ENCODE data around the gene ATXN1.

Gene ATXN1

DNA sequence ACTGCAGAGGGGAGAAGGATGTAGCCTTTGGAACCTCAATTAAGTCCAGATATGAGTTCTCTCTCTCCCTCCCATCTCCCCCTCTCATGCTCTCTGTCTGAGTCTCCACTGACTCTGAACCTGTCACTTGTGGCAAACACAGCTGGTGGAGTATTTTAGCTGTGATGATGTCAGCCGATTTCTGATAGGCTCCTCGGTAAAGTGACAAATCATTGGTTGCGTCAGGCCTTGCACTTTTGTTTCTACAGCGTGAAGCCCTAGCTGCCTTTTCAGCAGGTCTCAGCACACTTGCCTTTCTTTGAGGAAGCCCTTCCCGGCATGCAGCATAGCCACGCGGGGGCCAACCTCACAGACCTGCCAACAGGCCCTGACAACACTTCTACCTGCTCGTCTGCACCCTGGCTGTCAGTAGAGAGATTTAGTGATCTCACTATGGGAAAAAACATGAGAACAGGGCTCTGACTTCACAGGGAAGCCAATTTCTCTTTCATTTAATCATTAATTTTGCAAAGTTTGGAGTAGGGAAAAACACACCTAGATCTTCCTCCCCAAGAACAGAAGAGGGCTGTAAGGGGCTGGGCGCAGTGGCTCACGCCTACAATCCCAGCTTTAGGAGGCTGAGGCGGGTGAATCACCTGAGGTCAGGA is 438.5 kb downstream of the ATXN1 start:
- peak; percentile 76 to 80 for ATAC-seq

DNA sequence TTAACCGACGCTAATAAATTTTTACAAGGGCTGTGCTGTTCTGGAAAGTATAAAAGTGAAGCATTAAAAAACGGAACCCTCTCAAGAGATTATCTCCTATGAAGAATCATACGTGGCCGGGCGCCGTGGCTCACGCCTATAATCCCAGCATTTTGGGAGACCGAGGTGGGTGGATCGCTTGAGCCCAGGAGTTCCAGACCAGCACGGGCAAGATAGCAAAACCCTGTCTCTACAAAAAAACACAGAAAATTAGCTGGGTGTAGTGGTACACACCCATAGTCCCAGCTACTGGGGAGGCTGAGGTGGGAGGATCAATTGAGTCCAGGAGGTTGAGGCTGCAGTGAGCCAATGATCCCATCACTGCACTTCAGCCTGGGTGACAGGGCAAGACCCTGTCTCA is 439.4 kb downstream of the ATXN1 start:
- no peak for ATAC-seq

DNA sequence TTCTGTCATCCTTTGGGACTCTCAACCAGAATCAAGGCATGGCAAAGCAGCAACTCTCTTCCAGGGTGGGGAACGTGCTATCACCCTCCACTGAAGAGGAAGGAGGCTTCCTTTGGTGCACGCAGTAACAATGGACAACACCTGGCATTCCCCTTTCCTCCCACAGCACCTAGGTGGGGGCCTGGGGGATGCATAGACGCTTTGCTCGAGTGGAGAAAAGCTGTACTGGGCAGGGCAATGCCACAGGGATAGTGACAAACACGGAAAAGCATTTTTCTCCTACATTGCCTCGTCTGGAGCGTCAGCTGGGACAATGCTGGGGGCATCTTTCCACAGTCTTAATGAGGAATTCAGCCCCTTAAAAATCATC is 439.9 kb downstream of the ATXN1 start:
- no peak for ATAC-seq

DNA sequence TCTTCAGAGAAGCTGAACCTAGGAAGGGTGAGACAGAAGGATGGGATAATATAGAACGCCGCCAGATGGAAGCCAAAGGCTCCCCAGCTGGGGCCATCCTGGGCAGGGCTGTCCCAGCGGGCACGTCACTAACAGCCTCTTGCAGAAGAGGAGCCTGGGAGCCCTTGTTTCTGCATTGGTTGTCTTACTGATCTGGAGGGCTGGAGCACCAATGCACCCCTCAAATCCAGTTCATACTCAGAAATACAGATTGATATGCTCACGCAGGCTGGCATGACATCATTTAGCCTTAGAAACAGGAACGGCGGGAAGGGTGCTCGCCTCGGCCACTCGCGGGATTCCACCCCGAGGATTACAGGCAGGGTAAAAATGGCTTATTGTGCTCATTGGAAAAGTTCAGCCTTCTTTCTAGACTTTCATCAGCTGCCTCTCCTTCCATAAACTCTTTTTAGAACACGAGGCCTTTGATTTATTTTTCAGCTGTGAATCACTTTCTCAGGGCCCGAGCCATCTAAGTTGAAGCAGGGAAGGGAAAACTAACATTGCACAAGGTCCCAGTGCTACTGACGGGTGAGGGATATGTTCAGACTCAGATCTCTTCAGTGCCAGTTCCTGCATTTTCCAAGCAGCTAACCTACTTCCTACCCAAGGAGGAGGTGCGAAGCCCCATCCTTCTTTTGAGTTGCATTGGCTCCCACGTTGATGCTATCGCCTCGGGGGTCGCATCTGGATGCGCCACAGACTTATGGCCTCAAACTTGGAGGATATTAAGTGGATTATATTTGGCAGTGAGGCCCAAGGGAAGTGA is 440.5 kb downstream of the ATXN1 start:
- no peak for ATAC-seq

DNA sequence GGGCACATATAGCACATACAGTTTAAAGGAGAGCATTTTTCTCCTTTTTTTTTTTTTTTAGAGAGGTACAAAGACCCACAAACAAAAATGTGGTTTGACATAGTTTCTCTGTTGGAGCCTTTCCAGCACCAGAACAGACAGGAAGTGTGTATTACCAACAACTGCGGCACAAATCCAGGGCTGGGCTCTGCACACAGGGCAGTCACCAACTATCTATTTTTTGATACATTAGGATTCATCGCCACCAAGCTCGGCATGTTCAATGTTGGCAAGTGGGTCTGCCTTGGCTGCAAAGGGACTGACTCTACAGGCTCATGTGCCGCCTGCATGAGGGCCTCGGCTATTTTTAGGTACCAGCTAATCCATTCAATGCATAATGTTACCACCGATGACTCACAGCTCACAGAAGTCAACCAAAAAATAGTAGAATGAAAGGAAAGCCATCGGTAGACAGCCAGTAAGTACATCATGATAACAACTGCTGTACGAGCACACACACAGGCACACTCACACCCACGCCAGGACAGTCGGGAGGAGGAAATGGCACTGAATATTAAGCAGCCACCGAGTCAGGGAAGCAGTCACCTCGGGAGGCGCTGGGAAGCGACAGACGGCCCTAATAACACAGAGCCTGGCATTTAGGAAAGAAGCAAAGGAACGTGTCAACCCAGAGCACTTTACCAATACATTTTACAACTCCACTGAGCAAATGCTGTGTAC is 441.3 kb downstream of the ATXN1 start:
- peak; percentile 66 to 72 for ATAC-seq

DNA sequence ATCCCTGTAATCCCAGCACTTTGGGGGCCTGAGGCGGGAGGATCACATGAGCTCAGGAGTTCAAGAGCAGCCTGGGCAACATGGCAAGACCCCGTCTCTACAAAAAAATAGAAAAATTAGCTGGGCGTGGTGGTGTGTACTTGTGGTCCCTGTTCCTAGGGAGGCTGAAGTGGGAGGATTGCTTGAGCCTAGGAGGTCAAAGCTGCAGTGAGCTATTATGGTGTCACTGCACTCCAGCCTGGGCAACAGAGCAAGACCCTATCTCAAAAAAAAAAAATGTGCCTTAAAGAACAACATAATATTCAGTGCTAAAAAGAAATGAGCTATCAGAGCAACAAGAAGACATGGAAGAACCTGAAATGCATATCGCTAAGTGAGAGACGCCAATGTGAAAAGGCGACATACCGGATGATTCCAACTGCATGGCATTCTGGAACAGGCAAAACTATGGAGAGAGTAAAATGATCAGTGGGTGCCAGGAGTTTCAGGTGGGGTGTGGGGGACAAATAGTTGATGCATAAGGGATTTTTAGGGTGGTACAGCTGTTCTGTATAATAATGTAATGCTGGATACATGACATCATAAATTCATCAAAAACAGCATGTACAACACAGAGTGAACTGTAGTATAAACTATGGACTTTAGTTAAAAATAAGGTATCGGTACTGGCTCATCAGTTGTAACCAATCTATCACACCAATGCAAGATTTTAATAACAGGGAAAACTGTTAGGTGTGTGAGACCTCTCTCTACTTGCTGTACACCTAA is 442.1 kb downstream of the ATXN1 start:
- ATAC-seq: no peak

DNA sequence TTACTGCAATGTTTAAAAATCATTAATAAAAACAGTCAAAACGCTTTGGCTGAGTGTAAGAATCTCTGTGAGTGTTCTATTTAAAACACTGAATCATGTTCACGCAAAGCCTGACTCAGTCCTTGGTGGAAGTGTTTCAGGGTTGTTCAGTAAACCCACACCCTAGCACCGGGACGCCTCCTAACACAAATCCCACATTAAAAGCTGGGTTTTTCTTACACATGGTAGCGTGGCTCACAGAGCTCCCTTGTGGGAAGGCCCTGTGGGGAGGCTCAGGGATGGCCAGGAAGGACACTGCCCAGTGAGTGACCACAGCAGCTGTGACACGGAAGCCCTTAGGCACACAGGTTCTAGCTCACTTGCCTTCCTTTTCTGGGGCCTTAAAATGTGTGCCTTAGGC is 442.7 kb downstream of the ATXN1 start:
- peak; percentile 41 to 44 for ATAC-seq

DNA sequence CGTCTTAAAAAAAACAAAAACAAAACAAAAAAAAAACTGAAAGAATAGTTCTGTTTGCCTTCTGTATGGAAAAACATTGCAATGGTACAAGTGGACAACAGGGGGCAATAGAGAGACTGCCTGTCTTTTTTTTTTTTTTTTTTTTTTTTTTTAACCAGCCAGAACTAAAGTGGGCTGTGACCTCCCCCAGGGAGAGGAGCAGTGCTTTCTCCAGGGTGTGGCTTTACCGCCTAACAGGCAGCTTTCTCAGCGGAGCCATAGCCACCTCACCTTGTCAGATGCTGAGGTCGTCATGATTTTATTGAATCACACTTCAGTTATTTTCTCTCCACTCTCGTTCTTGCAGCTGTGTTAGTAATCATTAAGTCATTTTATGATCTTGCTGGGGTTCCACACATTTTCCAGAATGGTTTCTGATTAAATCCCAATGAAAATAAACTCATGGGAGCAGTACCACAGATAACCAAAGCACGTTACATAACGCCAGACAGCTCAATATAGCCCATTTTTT is 444.5 kb downstream of the ATXN1 start:
- no peak for ATAC-seq

DNA sequence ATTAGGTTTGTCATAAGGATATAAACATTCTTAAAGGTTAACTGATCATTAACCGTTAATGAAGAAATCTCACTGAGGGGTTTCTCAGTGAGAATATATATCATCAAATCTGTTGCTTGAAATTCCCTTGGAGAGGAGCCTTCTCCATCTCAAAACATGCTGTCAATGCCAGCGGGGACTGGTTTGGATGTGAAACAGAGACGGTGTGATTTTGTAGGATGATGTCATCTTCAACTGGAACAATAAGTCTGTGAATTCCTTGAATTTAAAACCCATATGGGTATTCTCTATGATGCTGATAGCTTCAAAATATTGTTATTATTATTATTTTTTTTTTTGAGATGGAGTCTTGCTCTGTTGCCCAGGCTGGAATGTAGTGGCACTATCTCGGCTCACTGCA is 447.0 kb downstream of the ATXN1 start:
- no peak for ATAC-seq

DNA sequence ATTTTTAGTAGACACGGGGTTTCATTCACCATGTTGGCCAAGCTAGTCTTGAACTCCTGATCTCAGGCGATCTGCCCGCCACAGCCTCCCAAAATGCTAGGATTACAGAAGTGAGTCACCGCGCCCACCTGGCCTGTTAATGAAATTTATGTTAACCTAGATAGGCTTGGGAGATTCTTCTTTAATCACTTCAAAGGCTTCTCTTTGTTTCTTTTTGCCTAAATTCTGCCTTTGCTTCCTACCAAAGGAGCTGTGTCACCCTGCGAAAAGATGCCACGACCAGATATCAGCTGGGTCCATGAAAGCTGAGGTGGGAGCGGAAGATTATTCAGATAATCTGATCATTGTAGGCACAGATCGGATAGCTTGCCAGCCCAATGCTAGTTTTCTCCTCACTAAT is 447.5 kb downstream of the ATXN1 start:
- ATAC-seq: no peak

DNA sequence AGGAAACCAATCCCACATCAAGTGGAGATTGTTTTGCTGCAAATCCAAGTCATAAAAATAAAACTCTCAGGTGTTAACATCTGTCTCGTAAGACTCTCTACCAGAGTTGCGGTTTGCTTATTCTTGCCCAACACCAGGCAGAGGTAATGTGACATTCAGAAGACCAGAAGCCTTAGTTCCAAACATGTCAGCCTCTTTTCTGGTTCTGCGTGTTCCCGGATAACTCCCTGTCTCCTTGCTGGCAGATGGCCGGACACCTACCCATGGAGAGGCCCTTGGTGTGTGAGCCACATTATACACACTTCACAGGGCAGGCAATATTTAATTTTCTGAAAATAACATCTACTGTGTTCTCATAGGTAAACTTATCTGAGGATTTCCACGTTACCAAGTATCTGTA is 449.5 kb downstream of the ATXN1 start:
- ATAC-seq: no peak

DNA sequence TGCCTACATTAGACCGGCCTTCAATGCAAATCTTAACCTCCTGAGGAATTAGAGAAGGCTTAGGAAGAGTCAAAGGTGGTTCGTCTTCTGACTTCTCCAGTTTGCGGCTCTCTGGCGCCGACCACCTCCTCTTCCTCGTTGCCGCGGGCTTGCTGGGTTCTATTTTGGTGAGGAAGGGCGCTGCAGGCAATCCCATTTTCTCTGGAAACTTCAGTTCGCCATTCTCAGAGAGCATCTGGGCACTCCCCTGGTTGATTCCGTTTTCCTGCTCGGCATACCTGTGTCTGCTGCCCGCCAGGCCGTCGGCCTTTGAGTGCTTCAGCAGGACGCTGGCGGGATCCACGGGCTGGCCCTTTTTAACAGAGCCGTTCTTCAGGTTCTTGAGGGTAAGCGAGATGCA is 454.9 kb downstream of the ATXN1 start:
- no peak for ATAC-seq

DNA sequence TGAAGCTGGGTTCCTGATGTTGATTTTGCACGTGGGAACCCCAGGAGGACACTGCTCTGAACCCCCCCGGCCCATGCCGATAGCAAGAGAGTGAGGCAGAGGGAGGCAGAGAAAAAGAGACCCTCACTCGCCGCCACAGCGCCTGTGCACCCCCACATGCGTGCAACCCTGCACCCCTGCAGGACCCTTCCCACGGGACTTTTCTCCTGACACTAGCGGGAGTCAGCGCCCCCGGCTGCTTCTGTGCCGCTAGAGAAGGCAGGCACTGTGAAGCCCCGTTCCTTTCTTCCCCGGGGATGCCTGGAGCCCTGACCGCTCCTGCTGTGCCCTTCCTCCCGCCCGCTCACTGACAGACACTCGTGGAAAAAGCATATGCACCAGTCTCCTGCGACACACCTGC is 455.5 kb downstream of the ATXN1 start:
- ATAC-seq: no peak

DNA sequence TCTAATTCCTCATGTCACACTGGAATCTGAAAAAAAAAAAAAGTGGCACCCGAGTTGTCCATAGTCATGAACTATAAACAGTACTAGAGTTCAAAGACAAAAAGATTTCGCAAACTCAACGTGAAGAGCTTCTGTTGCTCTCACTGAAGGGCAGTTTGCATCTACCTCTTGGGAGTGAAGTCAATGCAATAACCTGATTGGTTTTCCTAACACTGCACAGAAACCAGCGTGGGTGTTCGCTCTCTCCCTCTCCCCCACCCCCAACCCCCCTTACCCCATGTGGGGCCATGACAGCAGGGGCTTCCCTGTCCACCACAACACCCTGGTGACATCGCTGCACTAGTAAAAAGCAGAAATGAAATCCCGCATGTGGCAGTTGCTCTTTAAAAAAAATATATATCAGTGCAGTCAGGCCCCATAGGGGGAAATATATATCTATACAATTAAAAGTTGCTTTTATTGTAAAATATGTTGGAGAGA is 456.0 kb downstream of the ATXN1 start:
- ATAC-seq: peak in 1 of 2 donors; percentile 58

DNA sequence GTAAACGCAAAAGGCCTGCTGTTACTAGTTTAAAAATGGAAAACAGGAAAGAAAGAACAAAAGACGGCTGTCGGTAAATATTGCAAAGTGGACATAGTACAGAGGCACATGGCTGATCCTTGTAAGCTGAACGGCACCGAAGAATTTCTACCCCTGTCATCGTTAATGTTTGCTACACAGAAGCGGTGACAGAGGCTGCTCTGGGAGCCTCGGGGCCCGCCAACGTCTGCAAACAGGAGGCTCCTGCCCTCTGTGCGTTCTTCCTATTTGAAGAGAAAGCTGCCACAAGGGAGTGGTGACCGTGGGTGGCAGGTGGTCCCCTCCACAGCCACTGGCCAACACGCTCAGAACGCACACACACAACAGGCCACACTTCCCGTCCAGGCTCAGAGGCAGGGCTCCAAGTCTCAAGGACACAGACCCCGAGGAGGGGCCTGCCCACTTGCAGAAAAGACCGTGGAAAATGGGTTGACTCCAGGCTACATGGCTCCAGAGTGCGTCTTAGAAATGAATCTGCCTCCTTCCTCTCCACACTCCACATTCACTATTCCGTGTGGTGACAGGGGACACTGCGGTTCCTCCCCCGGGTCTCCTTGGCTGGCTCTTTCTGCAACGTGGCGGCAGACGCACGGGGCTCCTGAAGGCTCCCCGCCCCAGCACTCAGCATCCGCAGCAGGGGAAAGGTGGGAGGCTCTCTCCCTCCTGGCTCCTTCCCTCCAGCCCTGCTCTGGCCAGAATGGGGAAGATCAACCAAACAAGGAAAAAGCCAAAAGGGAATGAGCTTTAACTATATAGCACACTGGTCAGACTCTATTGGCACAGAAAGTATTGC is 458.3 kb downstream of the ATXN1 start:
- no peak for ATAC-seq

DNA sequence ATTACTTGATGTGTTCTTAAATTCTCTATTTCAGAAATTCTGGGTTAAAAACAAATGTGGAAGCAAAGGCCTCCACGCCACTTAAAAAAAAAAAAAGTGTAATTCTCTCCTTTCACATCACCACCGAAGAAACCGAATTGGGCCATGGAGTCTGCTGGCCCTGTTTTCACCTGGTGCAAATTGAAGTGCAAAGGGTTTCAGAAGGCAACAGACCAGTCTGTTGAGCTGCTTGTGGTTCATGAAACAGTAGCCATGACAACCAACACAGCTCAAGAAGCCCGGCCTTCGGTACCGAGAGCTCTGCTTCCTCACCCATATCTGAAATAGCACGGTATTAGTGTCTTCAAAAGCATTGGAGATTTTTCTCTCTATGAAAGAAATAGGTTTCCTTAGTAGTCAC is 459.7 kb downstream of the ATXN1 start:
- ATAC-seq: no peak

DNA sequence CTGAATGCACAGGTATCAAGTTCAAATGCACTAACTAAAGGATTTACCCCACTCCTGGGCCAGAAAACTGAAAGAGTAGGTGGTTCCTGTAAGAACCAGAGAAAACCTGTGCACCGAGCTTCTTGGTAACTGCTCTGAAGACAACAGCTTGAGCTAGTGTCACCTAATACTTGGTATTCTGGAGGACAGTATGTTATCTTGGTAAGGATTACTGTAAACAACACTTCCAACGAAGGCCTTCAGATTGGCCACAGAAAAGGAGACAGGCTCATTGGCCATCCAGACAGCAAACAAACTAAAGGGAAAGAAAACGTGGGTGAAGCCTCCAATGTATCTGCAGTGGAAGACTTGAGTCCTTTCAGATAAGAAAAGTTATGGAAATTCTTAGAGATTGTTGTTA is 461.4 kb downstream of the ATXN1 start:
- ATAC-seq: no peak

DNA sequence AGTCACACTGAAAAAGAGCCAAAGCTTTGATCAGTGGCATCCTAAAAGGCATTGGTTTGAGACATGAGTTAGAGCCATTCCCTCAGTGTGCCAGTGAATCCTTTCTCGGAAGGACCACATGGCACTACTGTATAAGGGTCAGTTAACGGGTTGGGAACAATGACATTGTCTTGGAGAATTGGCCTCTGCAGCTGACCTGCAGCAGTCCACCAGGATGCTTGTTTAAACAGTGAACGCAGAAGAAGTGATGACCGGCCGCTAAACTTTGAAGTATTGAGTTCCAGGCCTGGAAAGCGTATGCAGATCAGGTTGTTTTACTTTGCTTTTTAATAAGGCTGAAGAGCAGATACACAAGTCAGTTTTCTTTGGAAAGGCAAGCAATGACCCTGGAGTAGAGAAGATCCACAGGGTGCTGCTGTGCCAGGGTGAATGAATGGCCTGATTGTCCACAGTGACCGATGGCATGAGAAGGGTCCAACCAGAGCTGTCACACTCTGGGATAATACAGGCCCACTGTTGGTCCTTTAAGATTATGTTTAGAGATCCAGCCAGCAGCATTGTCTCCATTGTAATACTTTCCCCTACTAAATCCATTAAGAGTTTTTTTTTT is 465.1 kb downstream of the ATXN1 start:
- ATAC-seq: no peak

DNA sequence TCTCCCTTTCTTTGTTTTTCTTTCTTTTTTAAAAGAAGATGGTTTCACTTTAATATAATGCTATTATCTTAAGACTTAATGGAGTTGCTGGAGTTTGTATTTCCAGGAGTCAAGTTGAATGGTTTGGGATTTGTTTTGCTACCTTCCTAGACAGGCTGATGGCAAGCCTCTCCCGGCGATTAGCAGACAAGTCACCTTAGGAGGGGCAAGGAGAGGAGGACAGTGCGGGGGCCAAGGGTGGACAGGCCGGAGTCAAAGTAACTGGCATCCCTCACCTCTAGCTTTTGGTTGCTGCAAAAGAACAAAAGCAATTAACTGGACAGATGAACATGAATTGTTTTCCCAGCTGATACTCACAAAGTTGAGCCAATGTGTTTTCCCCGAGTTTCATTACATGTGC is 465.8 kb downstream of the ATXN1 start:
- ATAC-seq: no peak

DNA sequence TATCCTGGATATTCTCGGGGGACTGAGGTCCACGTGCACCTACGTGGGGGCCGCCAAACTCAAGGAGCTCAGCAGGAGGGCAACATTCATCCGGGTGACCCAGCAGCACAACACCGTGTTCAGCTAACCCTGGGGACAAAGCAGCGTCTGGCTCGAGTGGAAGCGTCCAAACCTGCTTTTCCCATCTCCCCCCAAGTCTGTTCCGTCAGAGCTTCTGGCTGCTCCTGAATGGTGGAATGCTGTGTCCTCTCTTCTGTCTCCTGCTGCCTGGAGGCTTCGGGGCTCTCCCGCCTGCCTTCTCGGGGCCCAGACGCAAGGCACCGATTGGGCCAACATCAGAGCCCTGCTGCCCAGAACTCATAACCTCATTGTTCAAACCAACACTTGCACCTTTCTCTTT is 466.2 kb downstream of the ATXN1 start:
- no peak for ATAC-seq

DNA sequence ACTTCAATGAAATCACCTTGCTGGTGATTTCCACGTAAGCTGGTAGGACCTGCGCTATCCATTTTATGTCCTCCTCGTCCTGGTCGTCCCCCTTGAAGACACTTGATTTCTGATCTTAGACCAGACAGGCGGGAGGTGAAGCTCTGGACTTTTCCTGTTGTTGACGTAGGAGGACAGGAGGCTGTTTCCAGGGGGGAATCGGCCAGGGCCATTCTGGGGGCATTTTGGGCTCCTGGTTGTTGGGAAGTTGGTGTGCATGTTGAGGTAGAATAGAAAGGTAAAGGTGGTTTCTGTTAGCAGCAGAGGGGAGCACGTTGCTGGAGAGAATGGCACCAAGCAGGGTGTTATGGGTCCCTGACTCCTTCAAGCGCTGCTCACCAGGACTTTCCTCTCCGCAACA is 466.9 kb downstream of the ATXN1 start:
- no peak for ATAC-seq
